Hepatocyte (in vitro differentiated cells): ENCODE data around the gene VPS9D1. TPM values are rescaled to one million over a fixed set of nuclear protein-coding genes. Genes with fewer than 3 reads are reported as not detected.

Experiments used
- DNase-seq: peaks from one replicate; pipeline ENCODE4 v3.0.0-alpha.2; 2016; ENCODE audit warnings: low spot score
- H2AFZ ChIP-seq: fragments of 200-600 bp; sonication (generic); 2 replicates; pipeline ENCODE4 v1.6.0; 2016; ENCODE audit warnings: antibody characterized with exemption, mild to moderate bottlenecking
- H3K27ac ChIP-seq: fragments of 200-600 bp; sonication (generic); 2 replicates; pipeline ENCODE4 v1.5.1; 2016; ENCODE audit warnings: mild to moderate bottlenecking
- H3K27me3 ChIP-seq: fragments of 200-600 bp; sonication (generic); 2 replicates; pipeline ENCODE4 v1.6.1; 2016
- H3K36me3 ChIP-seq: fragments of 200-600 bp; sonication (generic); replicated peaks from 2 replicates; pipeline ENCODE4 v1.5.1; 2016; ENCODE audit warnings: low read depth; ENCODE audit not compliant: insufficient read depth
- H3K4me1 ChIP-seq: fragments of 200-600 bp; sonication (generic); 2 replicates; pipeline ENCODE4 v1.5.1; 2016; ENCODE audit warnings: mild to moderate bottlenecking, moderate library complexity; ENCODE audit not compliant: insufficient read depth
- H3K4me2 ChIP-seq: fragments of 200-600 bp; sonication (generic); 2 replicates; pipeline ENCODE4 v1.6.0; 2016
- H3K4me3 ChIP-seq: fragments of 200-600 bp; sonication (generic); 2 replicates; pipeline ENCODE4 v1.5.1; 2016; ENCODE audit warnings: mild to moderate bottlenecking
- H3K79me2 ChIP-seq: fragments of 200-600 bp; sonication (generic); 2 replicates; pipeline ENCODE4 v1.6.0; 2017; ENCODE audit warnings: mild to moderate bottlenecking
- H3K9me2 ChIP-seq: fragments of 200-600 bp; sonication (generic); replicated peaks from 2 replicates; pipeline ENCODE4 v1.6.0; 2017; ENCODE audit warnings: mild to moderate bottlenecking; ENCODE audit not compliant: insufficient read depth
- H3K9me3 ChIP-seq: fragments of 200-600 bp; sonication (generic); 2 replicates; pipeline ENCODE4 v1.5.1; 2016; ENCODE audit warnings: low read depth, mild to moderate bottlenecking
- H4K20me1 ChIP-seq: fragments of 200-600 bp; sonication (generic); 2 replicates; pipeline ENCODE4 v1.6.0; 2016; ENCODE audit warnings: mild to moderate bottlenecking; ENCODE audit not compliant: insufficient read depth, poor library complexity, severe bottlenecking
- EZH2 ChIP-seq: fragments of 200-600 bp; sonication (generic); IDR thresholded peaks from 2 replicates; pipeline ENCODE4 v1.6.1; 2016; ENCODE audit warnings: antibody characterized with exemption, mild to moderate bottlenecking, borderline replicate concordance
- EZH2phosphoT487 ChIP-seq: fragments of 200-600 bp; sonication (generic); IDR thresholded peaks from one replicate; pipeline ENCODE4 v1.6.1; 2018; ENCODE audit warnings: antibody characterized with exemption, mild to moderate bottlenecking, low read depth, moderate library complexity; ENCODE audit not compliant: unreplicated experiment, severe bottlenecking
- WGBS: methylation state at CpG from one replicate; pipeline ENCODE4 v1.1.6; 2016; ENCODE audit warnings: low lambda C conversion rate; ENCODE audit errors: missing lambda C conversion rate; 5-methylcytosine and 5-hydroxymethylcytosine counted together
- polyA plus RNA-seq: library from polyadenylated mRNA; unstranded; fragments of >200 nt; fragmentation: Nextera tagmentation; extraction: Ambion mirVana; gene quantifications from 2 replicates; pipeline ENCODE4 v1.2.1, GENCODE V29; 2016
- total RNA-seq: library from RNA; depleted of rRNA; stranded (reverse); fragments of >200 nt; gene quantifications from 2 replicates; pipeline ENCODE4 v1.2.3, GENCODE V29; 2014
- TF ChIP-seq, protein P1 (sequence below): fragments of 200-600 bp; sonication (generic); IDR thresholded peaks from 2 replicates; pipeline ENCODE4 v1.5.1; 2016; ENCODE audit warnings: antibody characterized with exemption, mild to moderate bottlenecking; ENCODE audit not compliant: poor library complexity

Gene VPS9D1
- total and polyA plus RNA-seq, 2 experiments from 2014 or later = 13.8 to 25.5 TPM

DNA sequence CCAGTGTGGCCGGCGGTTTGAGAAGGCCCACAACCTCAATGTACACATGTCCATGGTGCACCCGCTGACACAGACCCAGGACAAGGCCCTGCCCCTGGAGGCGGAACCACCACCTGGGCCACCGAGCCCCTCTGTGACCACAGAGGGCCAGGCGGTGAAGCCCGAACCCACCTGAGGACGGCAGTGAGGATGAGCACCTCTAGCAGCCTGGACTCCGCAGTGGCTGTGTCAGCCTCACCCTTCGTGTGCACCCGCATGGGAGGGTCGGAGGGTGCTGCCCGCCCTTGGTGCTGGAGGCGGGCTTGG is 17.3 kb upstream of the VPS9D1 start:
- TF ChIP-seq EZH2 (no peak), EZH2phosphoT487 (no peak)
- TF ChIP-seq, protein P1, sequence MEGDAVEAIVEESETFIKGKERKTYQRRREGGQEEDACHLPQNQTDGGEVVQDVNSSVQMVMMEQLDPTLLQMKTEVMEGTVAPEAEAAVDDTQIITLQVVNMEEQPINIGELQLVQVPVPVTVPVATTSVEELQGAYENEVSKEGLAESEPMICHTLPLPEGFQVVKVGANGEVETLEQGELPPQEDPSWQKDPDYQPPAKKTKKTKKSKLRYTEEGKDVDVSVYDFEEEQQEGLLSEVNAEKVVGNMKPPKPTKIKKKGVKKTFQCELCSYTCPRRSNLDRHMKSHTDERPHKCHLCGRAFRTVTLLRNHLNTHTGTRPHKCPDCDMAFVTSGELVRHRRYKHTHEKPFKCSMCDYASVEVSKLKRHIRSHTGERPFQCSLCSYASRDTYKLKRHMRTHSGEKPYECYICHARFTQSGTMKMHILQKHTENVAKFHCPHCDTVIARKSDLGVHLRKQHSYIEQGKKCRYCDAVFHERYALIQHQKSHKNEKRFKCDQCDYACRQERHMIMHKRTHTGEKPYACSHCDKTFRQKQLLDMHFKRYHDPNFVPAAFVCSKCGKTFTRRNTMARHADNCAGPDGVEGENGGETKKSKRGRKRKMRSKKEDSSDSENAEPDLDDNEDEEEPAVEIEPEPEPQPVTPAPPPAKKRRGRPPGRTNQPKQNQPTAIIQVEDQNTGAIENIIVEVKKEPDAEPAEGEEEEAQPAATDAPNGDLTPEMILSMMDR = no peak
- H4K20me1 ChIP-seq = no peaks in the 10 kb centered on the region
- H3K4me2 ChIP-seq = no peak overlapping the region
- H3K27ac ChIP-seq = no peak overlapping the region
- H3K79me2 ChIP-seq = no peaks in the 10 kb centered on the region
- no peak for DNase-seq
- H3K27me3 ChIP-seq = no peaks in the 10 kb centered on the region
- 94% methylated on average over 14 of the region's 14 CpGs for WGBS
- H3K9me2 ChIP-seq = no peaks in the 10 kb centered on the region
- H3K9me3 ChIP-seq = no peaks in the 10 kb centered on the region
- no peaks in the 10 kb centered on the region for H3K4me1 ChIP-seq
- no peaks in the 10 kb centered on the region for H3K36me3 ChIP-seq
- H2AFZ ChIP-seq = no peak overlapping the region
- no peak overlapping the region for H3K4me3 ChIP-seq

DNA sequence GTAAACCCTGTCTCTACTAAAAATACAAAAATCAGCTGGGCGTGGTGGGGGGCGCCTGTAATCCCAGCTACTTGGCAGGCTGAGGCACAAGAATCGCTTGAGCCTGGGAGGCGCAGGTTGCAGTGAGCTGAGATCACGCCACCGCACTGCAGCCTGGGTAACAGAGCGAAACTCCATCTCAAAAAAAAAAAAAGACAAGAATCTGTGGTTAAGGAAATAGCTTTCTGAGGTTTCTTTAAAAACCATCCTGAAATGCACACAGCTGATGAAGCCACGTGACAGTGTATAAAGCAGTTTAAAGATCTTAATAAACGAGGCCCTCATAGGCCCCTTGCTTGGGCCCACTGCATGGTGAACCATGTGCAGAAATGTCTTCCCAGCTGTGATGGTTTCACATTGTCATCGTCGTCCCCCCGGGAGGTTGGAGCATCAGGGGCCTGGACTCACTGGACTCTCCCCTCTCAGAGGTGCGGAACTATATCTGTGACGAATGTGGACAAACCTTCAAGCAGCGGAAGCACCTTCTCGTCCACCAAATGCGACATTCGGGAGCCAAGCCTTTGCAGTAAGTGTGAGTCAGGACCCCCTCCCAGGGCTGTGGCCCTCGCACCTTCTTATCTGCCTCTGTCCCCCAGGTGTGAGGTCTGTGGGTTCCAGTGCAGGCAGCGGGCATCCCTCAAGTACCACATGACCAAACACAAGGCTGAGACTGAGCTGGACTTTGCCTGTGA is 16.8 kb upstream of the VPS9D1 start:
- no peaks in the 10 kb centered on the region for H3K79me2 ChIP-seq
- no peak overlapping the region for H2AFZ ChIP-seq
- no peak for DNase-seq
- TF ChIP-seq EZH2 (no peak), EZH2phosphoT487 (no peak)
- TF ChIP-seq, protein P1 = no peak
- H3K4me1 ChIP-seq = no peaks in the 10 kb centered on the region
- no peak overlapping the region for H3K4me2 ChIP-seq
- 98% methylated on average over 20 of the region's 20 CpGs for WGBS
- no peaks in the 10 kb centered on the region for H3K9me3 ChIP-seq
- H3K4me3 ChIP-seq = no peak overlapping the region
- H3K36me3 ChIP-seq = no peaks in the 10 kb centered on the region
- no peak overlapping the region for H3K27ac ChIP-seq
- no peaks in the 10 kb centered on the region for H3K27me3 ChIP-seq
- no peaks in the 10 kb centered on the region for H4K20me1 ChIP-seq
- H3K9me2 ChIP-seq = no peaks in the 10 kb centered on the region

DNA sequence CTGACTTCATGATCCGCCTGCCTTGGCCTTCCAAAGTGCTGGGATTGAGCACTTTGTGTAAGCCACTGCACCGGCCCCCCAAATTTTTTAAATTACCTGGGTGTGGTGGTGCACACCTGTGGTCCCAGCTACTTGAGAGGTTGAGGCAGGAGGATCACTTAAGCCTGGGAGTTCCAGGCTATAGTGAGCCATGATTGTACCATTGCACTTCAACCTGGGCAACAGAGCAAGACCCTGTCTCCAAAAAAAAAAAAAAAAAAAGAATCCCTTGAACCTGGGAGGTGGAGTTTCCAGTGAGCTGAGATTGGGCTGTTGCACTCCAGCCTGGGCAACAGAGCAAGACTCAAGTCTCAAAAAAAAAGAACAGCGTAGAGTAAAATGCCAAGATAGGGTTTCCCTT is 15.9 kb upstream of the VPS9D1 start:
- Histone ChIP-seq H3K4me1 (no peaks in the 10 kb centered on the region), H3K9me3 (no peaks in the 10 kb centered on the region), H3K36me3 (no peaks in the 10 kb centered on the region), H3K4me3 (no peak overlapping the region), H3K79me2 (no peaks in the 10 kb centered on the region), H3K27ac (no peak overlapping the region), H2AFZ (no peak overlapping the region), H3K27me3 (no peaks in the 10 kb centered on the region), H3K9me2 (no peaks in the 10 kb centered on the region), H3K4me2 (no peak overlapping the region), H4K20me1 (no peaks in the 10 kb centered on the region)
- 99% methylated on average over 3 of the region's 3 CpGs for WGBS
- TF ChIP-seq EZH2 = no peak
- TF ChIP-seq, protein P1 = no peak
- TF ChIP-seq EZH2phosphoT487 = no peak
- DNase-seq = no peak

DNA sequence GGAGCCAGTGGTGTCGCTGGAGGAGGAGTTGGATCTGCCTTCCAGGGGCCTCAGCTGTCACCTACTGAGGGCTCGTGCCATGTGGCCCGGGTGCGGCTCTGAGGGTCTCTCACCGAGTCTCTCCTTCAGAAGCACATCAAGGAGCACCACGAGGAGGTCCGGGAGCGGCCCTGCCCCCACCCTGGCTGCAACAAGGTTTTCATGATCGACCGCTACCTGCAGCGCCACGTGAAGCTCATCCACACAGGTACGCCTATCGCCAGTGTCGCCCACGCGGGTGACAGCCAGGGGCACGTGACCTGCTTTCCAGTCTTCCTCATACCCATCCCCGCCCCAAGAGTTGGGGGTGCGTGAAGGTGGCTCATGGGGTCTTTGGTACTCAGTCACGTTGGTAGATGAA is 13.1 kb upstream of the VPS9D1 start:
- WGBS = 94% methylated on average over 21 of the region's 21 CpGs
- H4K20me1 ChIP-seq = no peaks in the 10 kb centered on the region
- no peaks in the 10 kb centered on the region for H3K4me1 ChIP-seq
- no peaks in the 10 kb centered on the region for H3K36me3 ChIP-seq
- no peaks in the 10 kb centered on the region for H3K9me3 ChIP-seq
- H3K27me3 ChIP-seq = no peaks in the 10 kb centered on the region
- H3K4me3 ChIP-seq = no peak overlapping the region
- H2AFZ ChIP-seq = no peak overlapping the region
- no peak for TF ChIP-seq EZH2
- no peak for TF ChIP-seq EZH2phosphoT487
- TF ChIP-seq, protein P1 = no peak
- H3K79me2 ChIP-seq = no peaks in the 10 kb centered on the region
- H3K4me2 ChIP-seq = no peak overlapping the region
- H3K27ac ChIP-seq = no peak overlapping the region
- DNase-seq = no peak
- H3K9me2 ChIP-seq = no peaks in the 10 kb centered on the region
